GM10248 (cell line): ENCODE results near the gene METTL8.
"Not testable (repeated sequence)": the region's sequence is repeated elsewhere in the genome, so short reads cannot be mapped to it uniquely, and the experiment has no call there.

Experiments
- CTCF ChIA-PET: fragments of 300-600 bp; sonication (Branson Sonifier 250); formaldehyde crosslinking; extraction: SDS; loops from one replicate; lab custom pipeline; 2021; ENCODE audit warnings: antibody characterized with exemption; lab: Yijun Ruan, JAX
- POLR2A ChIA-PET: fragments of 350-650 bp; sonication (Branson Sonifier 250); formaldehyde crosslinking; extraction: SDS; loops from one replicate; lab custom pipeline; 2020; ENCODE audit warnings: antibody characterized with exemption; lab: Yijun Ruan, JAX
- DNase-seq: peaks from one replicate; pipeline ENCODE4 v3.0.0; 2012; ENCODE audit errors: extremely low spot score
- TF ChIP-seq, protein P1 (sequence below): IDR thresholded peaks from 2 replicates; pipeline ENCODE4 v1.5.1; 2012; ENCODE audit warnings: mild to moderate bottlenecking, low read depth; ENCODE audit errors: extremely low read depth, missing control alignments, control extremely low read depth

Gene METTL8

DNA sequence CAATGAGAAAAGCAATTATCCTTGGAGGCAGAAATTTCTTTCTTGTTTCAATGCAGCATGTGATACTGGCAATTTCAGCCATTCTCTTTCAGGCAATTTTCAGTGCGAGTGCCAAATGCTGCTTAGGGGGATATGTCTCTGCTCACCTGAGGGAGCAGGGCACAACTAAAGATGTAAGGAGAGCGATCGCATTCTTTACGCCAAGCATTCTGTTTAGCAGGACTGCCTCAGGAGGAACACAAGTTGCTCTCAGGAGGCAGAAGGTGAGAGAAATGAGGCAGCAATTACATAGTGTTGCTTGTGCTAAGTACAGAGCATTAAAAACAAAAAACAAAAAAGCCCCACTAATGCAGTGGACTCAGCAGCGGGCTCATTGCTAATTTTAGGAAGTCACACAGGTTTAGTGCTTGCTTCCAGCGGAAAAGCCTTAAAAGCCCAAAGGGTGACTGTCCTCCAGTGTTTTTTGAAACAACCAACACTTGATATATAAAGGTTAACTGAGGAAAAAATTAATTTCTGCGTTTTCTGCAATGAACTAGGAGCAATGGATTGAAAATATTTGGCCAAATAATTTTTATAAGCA is 116.9 kb downstream of the METTL8 start:
- no peak for DNase-seq
- TF ChIP-seq, protein P1, sequence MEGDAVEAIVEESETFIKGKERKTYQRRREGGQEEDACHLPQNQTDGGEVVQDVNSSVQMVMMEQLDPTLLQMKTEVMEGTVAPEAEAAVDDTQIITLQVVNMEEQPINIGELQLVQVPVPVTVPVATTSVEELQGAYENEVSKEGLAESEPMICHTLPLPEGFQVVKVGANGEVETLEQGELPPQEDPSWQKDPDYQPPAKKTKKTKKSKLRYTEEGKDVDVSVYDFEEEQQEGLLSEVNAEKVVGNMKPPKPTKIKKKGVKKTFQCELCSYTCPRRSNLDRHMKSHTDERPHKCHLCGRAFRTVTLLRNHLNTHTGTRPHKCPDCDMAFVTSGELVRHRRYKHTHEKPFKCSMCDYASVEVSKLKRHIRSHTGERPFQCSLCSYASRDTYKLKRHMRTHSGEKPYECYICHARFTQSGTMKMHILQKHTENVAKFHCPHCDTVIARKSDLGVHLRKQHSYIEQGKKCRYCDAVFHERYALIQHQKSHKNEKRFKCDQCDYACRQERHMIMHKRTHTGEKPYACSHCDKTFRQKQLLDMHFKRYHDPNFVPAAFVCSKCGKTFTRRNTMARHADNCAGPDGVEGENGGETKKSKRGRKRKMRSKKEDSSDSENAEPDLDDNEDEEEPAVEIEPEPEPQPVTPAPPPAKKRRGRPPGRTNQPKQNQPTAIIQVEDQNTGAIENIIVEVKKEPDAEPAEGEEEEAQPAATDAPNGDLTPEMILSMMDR: no peak
- POLR2A ChIA-PET: interaction anchor here (1.7 kb wide), 1 partner anchor 56 kb away, joined by 5 read pairs; no protein-coding TSS in a partner anchor

DNA sequence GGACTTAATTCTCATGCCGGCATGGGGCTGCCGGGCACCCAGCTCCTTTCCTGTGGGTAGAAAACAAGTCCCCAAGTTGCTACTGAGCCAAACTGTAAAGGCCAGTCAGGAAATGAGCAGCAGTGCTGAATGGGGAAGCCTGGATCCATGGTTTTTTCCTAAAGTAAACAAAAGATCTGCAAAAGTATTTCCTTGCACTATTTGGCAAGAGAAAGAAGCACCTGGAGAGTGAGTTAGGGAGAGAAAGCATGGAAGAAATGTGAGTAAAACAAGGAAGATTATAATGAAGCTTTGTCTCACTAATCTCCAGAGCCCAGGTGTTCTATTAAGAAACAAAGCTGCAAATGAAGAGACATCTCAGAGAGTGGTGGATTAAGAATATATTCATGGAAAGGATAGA is 117.6 kb downstream of the METTL8 start:
- ChIA-PET CTCF (interaction anchor here (0.7 to 1.4 kb wide), 6 partner anchors 10 to 118 kb away, joined by 3 read pairs; partner anchors contain the start of genes DCAF17 and METTL8), POLR2A (no interaction called here)
- no peak for DNase-seq
- TF ChIP-seq, protein P1: no peak

More for the DNA sequence above, 116.9 kb downstream of the METTL8 start:
- CTCF ChIA-PET: interaction anchor here (1.0 to 4.1 kb wide), 7 partner anchors 9 to 117 kb away, joined by 3 to 36 read pairs (median 3); partner anchors contain the start of genes DCAF17 and METTL8

DNA sequence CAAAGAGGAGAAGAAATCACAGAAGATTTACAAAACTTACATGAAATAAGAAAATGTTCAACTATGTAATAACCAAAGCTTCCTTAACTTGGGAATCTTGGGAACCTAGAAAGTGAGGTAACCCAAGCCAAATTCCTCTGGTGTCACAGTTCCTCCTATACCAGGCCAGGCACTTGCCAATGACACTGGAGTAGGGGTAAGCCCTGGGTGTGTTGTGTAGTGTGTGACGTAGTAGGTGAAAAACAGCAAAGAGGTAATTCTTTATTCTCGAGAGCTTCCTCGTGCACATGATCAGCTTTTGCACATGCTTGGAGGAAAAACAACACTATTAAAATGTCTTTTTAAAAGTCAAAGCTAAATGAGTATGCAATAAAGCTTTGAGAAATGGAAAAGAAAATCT is 118.0 kb downstream of the METTL8 start:
- ChIA-PET CTCF (interaction anchor here (0.7 to 1.4 kb wide), 6 partner anchors 10 to 118 kb away, joined by 3 read pairs; partner anchors contain the start of genes DCAF17 and METTL8), POLR2A (no interaction called here)

DNA sequence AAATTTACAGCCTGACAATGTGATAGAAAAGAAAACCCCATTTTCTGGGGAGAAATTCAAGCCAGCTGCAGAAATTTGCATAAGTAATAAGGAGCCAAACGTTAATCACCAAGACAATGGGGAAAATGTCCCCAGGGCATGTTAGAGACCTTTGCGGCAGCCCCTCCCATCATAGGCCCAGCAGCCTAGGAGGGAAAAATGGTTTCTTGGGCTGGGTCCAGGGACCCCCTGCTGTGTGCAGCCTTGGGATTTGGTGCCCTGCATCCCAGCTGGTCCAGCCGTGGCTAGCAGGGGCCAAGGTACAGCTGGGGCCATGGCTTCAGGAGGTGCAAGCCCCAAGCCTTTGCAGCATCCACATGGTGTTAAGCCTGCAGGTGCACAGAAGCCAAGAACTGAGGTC is 121.6 kb downstream of the METTL8 start:
- DNase-seq, POLR2A ChIA-PET: not testable (repeated sequence)
- CTCF ChIA-PET: interaction anchor here (1.2 kb wide), 1 partner anchor 8 kb away, joined by 3 read pairs; no protein-coding TSS in a partner anchor

More for the DNA sequence above, 118.0 kb downstream of the METTL8 start:
- no peak for DNase-seq
- TF ChIP-seq, protein P1: no peak

DNA sequence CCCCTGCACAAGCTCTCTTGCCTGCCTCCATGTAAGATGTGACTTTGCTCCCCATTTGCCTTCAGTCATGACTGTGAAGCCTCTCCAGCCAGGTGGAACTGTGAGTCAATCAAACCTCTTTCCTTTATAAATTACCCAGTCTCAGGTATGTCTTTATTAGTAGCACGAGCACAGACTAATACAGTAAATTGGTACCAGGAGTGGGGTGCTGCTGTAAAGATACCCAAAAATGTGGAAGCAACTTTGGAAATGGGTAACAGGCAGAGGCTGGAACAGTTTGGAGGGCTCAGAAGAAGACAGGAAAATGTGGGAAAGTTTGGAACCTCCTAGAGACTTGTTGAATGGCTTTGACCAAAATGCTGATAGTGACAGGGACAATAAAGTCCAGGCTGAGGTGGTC is 122.2 kb downstream of the METTL8 start:
- POLR2A ChIA-PET, CTCF ChIA-PET, DNase-seq: not testable (repeated sequence)

DNA sequence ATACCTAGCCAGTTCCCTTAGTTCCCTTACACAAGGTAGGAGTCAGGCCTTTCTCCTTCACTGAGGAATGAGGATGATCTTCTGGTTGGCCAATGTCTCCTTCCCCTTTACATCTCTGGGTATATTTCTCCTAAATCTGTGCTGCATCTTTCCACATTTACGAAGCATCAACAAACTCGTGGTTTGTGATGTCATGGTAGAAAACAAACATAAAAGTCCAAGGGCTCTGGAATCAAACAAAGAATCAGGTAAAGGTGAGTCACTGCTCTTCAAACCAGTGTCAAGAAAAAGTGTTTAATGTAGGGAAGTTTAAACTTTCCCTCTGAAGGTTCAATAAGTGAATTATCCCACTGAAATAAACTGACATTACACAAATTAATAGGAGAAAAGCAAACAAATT is 122.9 kb downstream of the METTL8 start:
- no peak for DNase-seq
- TF ChIP-seq, protein P1: no peak
- ChIA-PET POLR2A (no interaction called here), CTCF (no interaction called here)

DNA sequence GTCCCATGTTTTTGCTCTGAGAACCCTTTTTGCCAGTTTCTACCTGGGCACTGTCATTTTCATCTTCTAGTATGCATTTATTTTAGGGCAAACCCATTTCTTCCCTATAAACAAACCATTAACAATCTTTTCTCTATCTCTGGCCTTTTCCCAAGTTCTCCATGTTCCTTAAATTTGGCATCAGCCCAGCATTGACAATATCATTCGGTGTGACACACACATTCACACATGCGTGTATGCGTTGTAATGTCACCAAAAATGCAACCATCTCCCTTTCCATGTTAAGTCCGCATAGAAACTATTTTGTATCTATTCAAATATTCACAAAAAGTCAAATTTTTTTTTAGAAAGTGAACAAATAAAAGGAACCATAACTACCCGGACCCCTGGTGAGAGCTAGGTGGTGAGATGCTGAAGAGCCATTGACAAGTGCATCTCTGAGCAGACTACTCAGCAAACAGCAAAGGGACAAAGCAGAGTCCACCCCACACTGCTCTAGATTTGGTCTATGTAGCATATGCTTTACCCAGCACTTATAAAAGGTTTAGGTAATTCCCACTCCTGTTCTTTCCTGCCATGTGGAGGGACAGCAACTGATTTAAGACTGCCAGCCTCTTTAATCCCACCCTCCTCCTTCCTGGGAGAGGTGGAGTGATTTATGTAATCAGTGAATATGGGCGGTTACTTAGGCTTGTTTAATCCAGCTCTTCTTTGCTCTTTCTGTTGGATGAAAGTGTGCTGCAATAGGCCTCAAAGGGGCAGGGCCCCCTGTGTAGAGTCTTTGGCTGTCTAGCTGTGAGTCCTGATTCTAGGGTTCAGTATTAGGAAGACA is 124.1 kb downstream of the METTL8 start:
- POLR2A ChIA-PET: interaction anchor here (0.6 kb wide), 1 partner anchor 222 kb away, joined by 4 read pairs; no protein-coding TSS in a partner anchor
- DNase-seq: no peak
- TF ChIP-seq, protein P1: no peak
- CTCF ChIA-PET: no interaction called here
